Cardiac muscle cell (in vitro differentiated cells and primary cell): ENCODE data around the gene MYOM1. TPM values are rescaled to one million over a fixed set of nuclear protein-coding genes. Genes with fewer than 3 reads are reported as not detected.
A peak's percentile ranks its signal among the peaks of the same experiment; 100 is the strongest.

ENCODE experiments used
- DNase-seq, 2 donors: peaks; one replicate each; pipeline versions ENCODE4 v3.0.0 to v3.0.0-alpha.2; 2010 to 2017; ENCODE audit warnings: low read depth in 1 of 2, low spot score in 1 of 2
- H3K27ac ChIP-seq: fragments of 200-600 bp; sonication (generic); 2 replicates; pipeline ENCODE4 v1.5.1; 2016
- H3K27me3 ChIP-seq: fragments of 200-600 bp; sonication (generic); 2 replicates; pipeline ENCODE4 v1.6.0; 2016; ENCODE audit warnings: control low read depth
- H3K36me3 ChIP-seq: fragments of 200-600 bp; sonication (generic); 2 replicates; pipeline ENCODE4 v1.5.1; 2016; ENCODE audit warnings: control low read depth
- H3K4me1 ChIP-seq: fragments of 200-600 bp; sonication (generic); 2 replicates; pipeline ENCODE4 v1.8.1; 2017; ENCODE audit warnings: low read depth, mild to moderate bottlenecking, mixed run types
- H3K4me3 ChIP-seq: fragments of 200-600 bp; sonication (generic); 2 replicates; pipeline ENCODE4 v1.5.1; 2016; ENCODE audit warnings: mild to moderate bottlenecking
- H3K9me3 ChIP-seq: fragments of 200-600 bp; sonication (generic); 2 replicates; pipeline ENCODE4 v1.5.1; 2017; ENCODE audit warnings: low read depth, mild to moderate bottlenecking, control low read depth
- CTCF ChIP-seq: IDR thresholded peaks from 2 replicates; pipeline ENCODE4 v1.5.1; 2012; ENCODE audit warnings: low read depth, mild to moderate bottlenecking, low read length
- polyA plus RNA-seq: library from polyadenylated mRNA; unstranded; fragments of >200 nt; fragmentation: Nextera tagmentation; extraction: Ambion mirVana; gene quantifications from 2 replicates; pipeline ENCODE4 v1.2.1, GENCODE V29; 2016
- total RNA-seq: library from RNA; depleted of rRNA; stranded (reverse); fragments of >200 nt; gene quantifications from 2 replicates; pipeline ENCODE4 v1.2.3, GENCODE V29; 2016

Gene MYOM1
- total and polyA plus RNA-seq, 2 experiments from 2014 or later, result 194 to 219 TPM

GRCh38 chr18:3058328-3059191, 161.2 kb downstream of the MYOM1 start:
- Histone ChIP-seq H3K36me3 (no peaks in the 10 kb centered on the region), H3K9me3 (no peaks in the 10 kb centered on the region), H3K4me3 (no peak overlapping the region), H3K4me1 (no peaks in the 10 kb centered on the region), H3K27me3 (no peaks in the 10 kb centered on the region), H3K27ac (no peak overlapping the region)
- TF ChIP-seq CTCF, result no peak
- DNase-seq, result no peak

GRCh38 chr18:3057526-3057925, 162.2 kb downstream of the MYOM1 start:
- H3K4me1 ChIP-seq, result no peaks in the 10 kb centered on the region
- DNase-seq, result no peak
- no peak overlapping the region for H3K4me3 ChIP-seq
- no peak for TF ChIP-seq CTCF
- H3K9me3 ChIP-seq, result no peaks in the 10 kb centered on the region
- H3K27me3 ChIP-seq, result no peaks in the 10 kb centered on the region
- no peak overlapping the region for H3K27ac ChIP-seq
- H3K36me3 ChIP-seq, result no peaks in the 10 kb centered on the region

- no peak for TF ChIP-seq CTCF
- Histone ChIP-seq H3K9me3 (no peaks in the 10 kb centered on the region), H3K36me3 (no peaks in the 10 kb centered on the region), H3K27me3 (no peaks in the 10 kb centered on the region), H3K4me3 (no peak overlapping the region), H3K27ac (no peak overlapping the region), H3K4me1 (no peaks in the 10 kb centered on the region)
- no peak for DNase-seq
Observed at GRCh38 chr18:3056311-3056710, 163.5 kb downstream of the MYOM1 start.

GRCh38 chr18:3055816-3056215, 164.0 kb downstream of the MYOM1 start:
- no peaks in the 10 kb centered on the region for H3K9me3 ChIP-seq
- no peaks in the 10 kb centered on the region for H3K4me1 ChIP-seq
- H3K36me3 ChIP-seq, result no peaks in the 10 kb centered on the region
- no peak overlapping the region for H3K4me3 ChIP-seq
- H3K27me3 ChIP-seq, result no peaks in the 10 kb centered on the region
- no peak for TF ChIP-seq CTCF
- DNase-seq, result no peak
- H3K27ac ChIP-seq, result no peak overlapping the region

- Histone ChIP-seq H3K36me3 (no peaks in the 10 kb centered on the region), H3K27me3 (no peaks in the 10 kb centered on the region), H3K9me3 (no peaks in the 10 kb centered on the region), H3K4me1 (no peaks in the 10 kb centered on the region), H3K27ac (no peak overlapping the region), H3K4me3 (no peak overlapping the region)
- TF ChIP-seq CTCF, result no peak
- peak in 1 of 2 donors; percentile 21 for DNase-seq
Observed at GRCh38 chr18:3055186-3055728, 164.5 kb downstream of the MYOM1 start.
